ENCODE data around the gene EFHC1. TPM values are rescaled to one million over a fixed set of nuclear protein-coding genes. Genes with fewer than 3 reads are reported as not detected.

The EFHC1 gene
- total RNA-seq, 1 donor from 2014 or later: 43.7 TPM

GRCh38 chr6:52536424-52536916, 116.3 kb downstream of the EFHC1 start:
- no peaks in the 10 kb centered on the region for H3K27me3 Mint-ChIP-seq (ENCODE audit: low read depth)
- H3K36me3 Mint-ChIP-seq (ENCODE audit: low read depth): no peaks in the 10 kb centered on the region
- no peak for TF ChIP-seq CTCF (conservative IDR thresholded peaks at IDR 0.05)
- no peak overlapping the region for H3K4me3 Mint-ChIP-seq
- peaks cover 12% of the 10 kb centered on the region for H3K4me1 Mint-ChIP-seq
- no peaks in the 10 kb centered on the region for H3K9me3 Mint-ChIP-seq
- no peak for DNase-seq (ENCODE audit: low read depth, low spot score)
- no peak overlapping the region for H3K27ac Mint-ChIP-seq (ENCODE audit: unreplicated experiment)

- Mint-ChIP-seq H3K4me1 (peaks cover 16% of the 10 kb centered on the region), H3K36me3 (ENCODE audit: low read depth) (no peaks in the 10 kb centered on the region), H3K27me3 (ENCODE audit: low read depth) (no peaks in the 10 kb centered on the region), H3K4me3 (no peak overlapping the region), H3K9me3 (no peaks in the 10 kb centered on the region), H3K27ac (ENCODE audit: unreplicated experiment) (peak overlapping the region; percentile 43)
- TF ChIP-seq CTCF (conservative IDR thresholded peaks at IDR 0.05): no peak
- DNase-seq (ENCODE audit: low read depth, low spot score): no peak
Measured at GRCh38 chr6:52537001-52537753, 117.0 kb downstream of the EFHC1 start.

- DNase-seq (ENCODE audit: low read depth, low spot score): no peak
Measured at GRCh38 chr6:52538252-52538900, 118.2 kb downstream of the EFHC1 start.

GRCh38 chr6:52538901-52539354, 118.8 kb downstream of the EFHC1 start:
- Mint-ChIP-seq H3K9me3 (no peaks in the 10 kb centered on the region), H3K27me3 (ENCODE audit: low read depth) (no peaks in the 10 kb centered on the region), H3K27ac (ENCODE audit: unreplicated experiment) (no peak overlapping the region), H3K4me1 (peaks cover 26% of the 10 kb centered on the region), H3K36me3 (ENCODE audit: low read depth) (no peaks in the 10 kb centered on the region), H3K4me3 (no peak overlapping the region)
- no peak for TF ChIP-seq CTCF (conservative IDR thresholded peaks at IDR 0.05)
- DNase-seq (ENCODE audit: low read depth, low spot score): no peak

More at GRCh38 chr6:52538252-52538900, 118.2 kb downstream of the EFHC1 start:
- Mint-ChIP-seq H3K4me3 (no peak overlapping the region), H3K27ac (ENCODE audit: unreplicated experiment) (no peak overlapping the region), H3K9me3 (no peaks in the 10 kb centered on the region), H3K27me3 (ENCODE audit: low read depth) (no peaks in the 10 kb centered on the region), H3K4me1 (peaks cover 21% of the 10 kb centered on the region), H3K36me3 (ENCODE audit: low read depth) (no peaks in the 10 kb centered on the region)
- TF ChIP-seq CTCF (conservative IDR thresholded peaks at IDR 0.05): no peak

- Mint-ChIP-seq H3K9me3 (no peaks in the 10 kb centered on the region), H3K36me3 (ENCODE audit: low read depth) (no peaks in the 10 kb centered on the region), H3K27ac (ENCODE audit: unreplicated experiment) (no peak overlapping the region), H3K4me3 (no peak overlapping the region), H3K4me1 (peaks cover 33% of the 10 kb centered on the region), H3K27me3 (ENCODE audit: low read depth) (no peaks in the 10 kb centered on the region)
- DNase-seq (ENCODE audit: low read depth, low spot score): no peak
- no peak for TF ChIP-seq CTCF (conservative IDR thresholded peaks at IDR 0.05)
Measured at GRCh38 chr6:52539607-52540006, 119.5 kb downstream of the EFHC1 start.
